ENCODE data around the gene VLDLR.

DNA sequence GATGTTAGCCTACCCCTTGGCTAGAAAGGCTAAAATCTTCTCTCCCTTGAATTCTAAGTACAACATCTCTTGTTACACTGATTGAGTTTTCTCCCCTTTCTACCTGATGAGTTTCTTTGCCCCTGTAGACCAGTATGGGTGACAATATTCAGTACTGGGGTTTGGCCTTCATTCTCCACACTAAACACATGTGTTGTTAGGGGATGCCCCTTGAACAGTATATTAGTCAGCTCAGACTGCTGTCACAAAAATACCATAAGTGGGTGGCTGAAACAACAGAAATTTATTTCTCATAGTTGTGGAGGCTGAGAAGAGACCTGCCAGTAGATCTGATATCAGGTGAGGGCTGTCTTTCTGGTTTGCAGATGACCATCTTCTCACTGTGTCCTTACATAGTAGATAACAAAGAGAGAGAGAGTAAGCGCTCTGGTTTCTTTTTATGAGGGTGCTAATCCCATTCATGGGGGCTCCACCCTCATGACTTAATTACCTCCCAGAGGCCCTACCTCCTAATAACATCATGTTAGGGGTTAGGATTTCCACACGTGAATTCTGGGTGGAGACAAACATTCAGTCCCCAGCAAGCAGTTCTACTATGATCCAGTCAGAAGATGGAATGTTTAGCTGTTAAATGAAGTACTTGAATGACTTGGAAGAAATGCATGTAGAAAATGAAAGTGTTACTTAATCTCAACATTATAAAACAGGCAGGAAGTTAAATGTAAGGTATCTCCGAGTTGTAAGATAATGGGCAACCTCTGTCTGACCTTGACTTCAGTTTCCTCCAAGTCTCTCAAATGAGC lies 17.5 kb downstream of the VLDLR start:
- TF ChIP-seq, protein P1, sequence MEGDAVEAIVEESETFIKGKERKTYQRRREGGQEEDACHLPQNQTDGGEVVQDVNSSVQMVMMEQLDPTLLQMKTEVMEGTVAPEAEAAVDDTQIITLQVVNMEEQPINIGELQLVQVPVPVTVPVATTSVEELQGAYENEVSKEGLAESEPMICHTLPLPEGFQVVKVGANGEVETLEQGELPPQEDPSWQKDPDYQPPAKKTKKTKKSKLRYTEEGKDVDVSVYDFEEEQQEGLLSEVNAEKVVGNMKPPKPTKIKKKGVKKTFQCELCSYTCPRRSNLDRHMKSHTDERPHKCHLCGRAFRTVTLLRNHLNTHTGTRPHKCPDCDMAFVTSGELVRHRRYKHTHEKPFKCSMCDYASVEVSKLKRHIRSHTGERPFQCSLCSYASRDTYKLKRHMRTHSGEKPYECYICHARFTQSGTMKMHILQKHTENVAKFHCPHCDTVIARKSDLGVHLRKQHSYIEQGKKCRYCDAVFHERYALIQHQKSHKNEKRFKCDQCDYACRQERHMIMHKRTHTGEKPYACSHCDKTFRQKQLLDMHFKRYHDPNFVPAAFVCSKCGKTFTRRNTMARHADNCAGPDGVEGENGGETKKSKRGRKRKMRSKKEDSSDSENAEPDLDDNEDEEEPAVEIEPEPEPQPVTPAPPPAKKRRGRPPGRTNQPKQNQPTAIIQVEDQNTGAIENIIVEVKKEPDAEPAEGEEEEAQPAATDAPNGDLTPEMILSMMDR (IDR thresholded peaks at IDR 0.05): no peak
- TF ChIP-seq POLR2A (IDR thresholded peaks at IDR 0.05): no peak

Measured in esophagus squamous epithelium (tissue), 4 donors.